Peyer's patch (tissue), 4 donors: ENCODE data around the gene CPED1. TPM values are rescaled to one million over a fixed set of nuclear protein-coding genes. Genes with fewer than 3 reads are reported as not detected.

Source experiments
- DNase-seq, 3 donors: peaks; one replicate each; pipeline ENCODE4 v3.0.0-alpha.2; 2017 to 2019
- H3K27ac ChIP-seq, 4 donors: fragments of 200-600 bp; sonication (generic); one replicate each; pipeline ENCODE4 v1.5.1; 2016 to 2019
- H3K27me3 ChIP-seq, 2 donors: fragments of 200-600 bp; sonication (generic); one replicate each; pipeline ENCODE4 v1.5.1; 2019
- H3K36me3 ChIP-seq, 3 donors: fragments of 200-600 bp; sonication (generic); one replicate each; pipeline ENCODE4 v1.5.1; 2016 to 2019
- H3K4me1 ChIP-seq, 4 donors: fragments of 200-600 bp; sonication (generic); one replicate each; pipeline ENCODE4 v1.5.1; 2016 to 2019
- H3K4me3 ChIP-seq, 4 donors: fragments of 200-600 bp; sonication (generic); 1 replicate in 3 of 4; 2 replicates in 1 of 4; pipeline ENCODE4 v1.5.1; 2016 to 2019; ENCODE audit warnings: mild to moderate bottlenecking in 1 of 4
- H3K9me3 ChIP-seq, 4 donors: fragments of 200-600 bp; sonication (generic); one replicate each; pipeline ENCODE4 v1.5.1; 2016 to 2019; ENCODE audit warnings: mild to moderate bottlenecking in 1 of 4
- CTCF ChIP-seq, 6 experiments: fragments of 450-650 bp in 4 of 6; fragments of 200-600 bp in 2 of 6; sonication (generic) in 1 of 6; IDR thresholded peaks; one replicate each; pipeline ENCODE4 v1.5.1; 2017 to 2019; ENCODE audit warnings: antibody characterized with exemption in 6 of 6, mild to moderate bottlenecking in 3 of 6, moderate library complexity in 1 of 6
- POLR2A ChIP-seq, 2 donors: fragments of 450-650 bp; IDR thresholded peaks; one replicate each; pipeline ENCODE4 v1.5.1; 2017; ENCODE audit warnings: antibody characterized with exemption in 2 of 2, mild to moderate bottlenecking in 2 of 2, moderate library complexity in 2 of 2
- total RNA-seq, 4 donors: library from RNA; depleted of rRNA; stranded (reverse); fragments of >200 nt; gene quantifications; one replicate each; pipeline ENCODE4 v1.1.0, GENCODE V29; 2016

Gene CPED1
- total RNA-seq, 4 donors from 2014 or later: 4.4 to 50.3 (median 8.5) TPM

GRCh38 chr7:120986650-120987049 lies 1.9 kb upstream of the CPED1 start:
- Histone ChIP-seq H3K9me3 (no peaks in the 10 kb centered on the region), H3K4me1 (peaks cover 0 to 13% (median 2%) of the 10 kb centered on the region in 4 donors), H3K27ac (no peak overlapping the region), H3K36me3 (no peaks in the 10 kb centered on the region), H3K4me3 (no peak overlapping the region), H3K27me3 (no peaks in the 10 kb centered on the region)
- no peak for DNase-seq
- TF ChIP-seq CTCF (IDR thresholded peaks at IDR 0.05): no peak
- TF ChIP-seq POLR2A (IDR thresholded peaks at IDR 0.05): no peak

- Histone ChIP-seq H3K36me3 (no peaks in the 10 kb centered on the region), H3K27me3 (no peaks in the 10 kb centered on the region), H3K27ac (peak overlapping the region in 2 of 4 donors; percentile 81), H3K9me3 (no peaks in the 10 kb centered on the region), H3K4me1 (peaks cover 0 to 13% (median 2%) of the 10 kb centered on the region in 4 donors), H3K4me3 (peak overlapping the region in 1 of 4 donors; percentile 46)
- DNase-seq: no peak
- TF ChIP-seq CTCF (IDR thresholded peaks at IDR 0.05) (no peak), POLR2A (IDR thresholded peaks at IDR 0.05) (no peak)
These were observed 1.2 kb upstream of the CPED1 start for GRCh38 chr7:120987280-120987679.

- Histone ChIP-seq H3K27ac (peak overlapping the region; percentile 4 to 81 (median 63)), H3K36me3 (no peaks in the 10 kb centered on the region), H3K4me1 (peaks cover 0 to 13% (median 2%) of the 10 kb centered on the region in 4 donors), H3K27me3 (no peaks in the 10 kb centered on the region), H3K4me3 (peak overlapping the region; percentile 24 to 52 (median 42)), H3K9me3 (no peaks in the 10 kb centered on the region)
- peak; percentile 50 to 89 (median 78) for TF ChIP-seq CTCF (IDR thresholded peaks at IDR 0.05)
- no peak for TF ChIP-seq POLR2A (IDR thresholded peaks at IDR 0.05)
- peak; percentile 82 to 94 (median 87) for DNase-seq
These were observed 574 bp upstream of the CPED1 start for GRCh38 chr7:120987683-120988590.

- peak overlapping the region; percentile 24 to 52 (median 42) for H3K4me3 ChIP-seq
- peak overlapping the region; percentile 45 to 81 (median 68) for H3K27ac ChIP-seq
- no peaks in the 10 kb centered on the region for H3K36me3 ChIP-seq
- TF ChIP-seq CTCF (IDR thresholded peaks at IDR 0.05): no peak
- no peak for TF ChIP-seq POLR2A (IDR thresholded peaks at IDR 0.05)
- DNase-seq: no peak
- no peaks in the 10 kb centered on the region for H3K9me3 ChIP-seq
- peaks cover 0 to 13% (median 2%) of the 10 kb centered on the region in 4 donors for H3K4me1 ChIP-seq
- H3K27me3 ChIP-seq: no peaks in the 10 kb centered on the region
These were observed 1.0 kb downstream of the CPED1 start for GRCh38 chr7:120989257-120990220.

GRCh38 chr7:120990468-120991118 lies 2.1 kb downstream of the CPED1 start:
- Histone ChIP-seq H3K4me1 (peaks cover 0 to 13% (median 2%) of the 10 kb centered on the region in 4 donors), H3K9me3 (no peaks in the 10 kb centered on the region), H3K36me3 (no peaks in the 10 kb centered on the region), H3K4me3 (peak overlapping the region in 2 of 4 donors; percentile 30 to 52), H3K27ac (peak overlapping the region in 2 of 4 donors; percentile 13 to 81), H3K27me3 (no peaks in the 10 kb centered on the region)
- TF ChIP-seq POLR2A (IDR thresholded peaks at IDR 0.05) (no peak), CTCF (IDR thresholded peaks at IDR 0.05) (no peak)
- DNase-seq: no peak
